GM18508 (cell line): ENCODE measurements around the gene CCZ1.
"Not testable (repeated sequence)": the region's sequence is repeated elsewhere in the genome, so short reads cannot be mapped to it uniquely, and the experiment has no call there.

ENCODE experiments used
- ATAC-seq: cut with Tn5 transposase; IDR thresholded peaks from one replicate; pipeline ENCODE4 v1.9.1; 2021; ENCODE audit warnings: moderate number of reproducible peaks; ENCODE audit not compliant: insufficient read depth, unreplicated experiment

The CCZ1 gene

DNA sequence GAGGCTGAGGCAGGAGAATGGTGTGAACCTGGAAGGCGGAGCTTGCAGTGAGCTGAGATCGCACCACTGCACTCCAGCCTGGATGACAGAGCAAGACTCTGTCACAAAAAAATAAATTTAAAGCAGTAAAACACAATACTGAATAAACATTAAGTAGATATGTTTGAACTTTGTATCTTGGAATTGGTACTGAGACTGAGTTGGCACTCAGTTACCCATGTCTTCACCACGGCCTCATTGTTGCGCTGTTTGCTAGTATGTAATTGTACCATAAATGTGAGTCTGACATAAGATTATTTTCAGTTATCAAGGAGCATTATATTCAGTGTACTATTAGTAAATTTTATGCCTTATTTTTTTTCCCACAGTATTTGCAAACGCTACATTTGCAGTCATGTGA, 6.2 kb downstream of the CCZ1 start:
- ATAC-seq: not testable (repeated sequence)

DNA sequence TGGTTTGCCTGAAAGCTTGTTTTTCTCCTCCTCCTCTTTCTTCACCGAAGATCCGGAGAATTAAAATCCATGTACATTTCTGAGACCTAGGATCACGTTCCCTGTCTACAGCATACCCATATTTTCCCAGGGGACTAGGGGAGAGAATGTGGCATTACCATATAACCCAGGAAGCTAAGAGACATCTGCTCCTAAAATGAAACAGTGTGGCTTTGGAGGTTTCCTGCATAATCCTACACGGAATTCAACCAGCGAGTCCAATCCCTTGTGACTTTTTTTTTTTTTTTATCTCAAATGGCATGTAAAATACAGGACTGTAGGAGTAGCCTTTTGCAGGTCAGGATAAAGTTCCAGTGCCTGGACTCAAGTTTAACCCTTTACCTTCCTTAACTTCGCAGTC, 10.3 kb downstream of the CCZ1 start:
- not testable (repeated sequence) for ATAC-seq

DNA sequence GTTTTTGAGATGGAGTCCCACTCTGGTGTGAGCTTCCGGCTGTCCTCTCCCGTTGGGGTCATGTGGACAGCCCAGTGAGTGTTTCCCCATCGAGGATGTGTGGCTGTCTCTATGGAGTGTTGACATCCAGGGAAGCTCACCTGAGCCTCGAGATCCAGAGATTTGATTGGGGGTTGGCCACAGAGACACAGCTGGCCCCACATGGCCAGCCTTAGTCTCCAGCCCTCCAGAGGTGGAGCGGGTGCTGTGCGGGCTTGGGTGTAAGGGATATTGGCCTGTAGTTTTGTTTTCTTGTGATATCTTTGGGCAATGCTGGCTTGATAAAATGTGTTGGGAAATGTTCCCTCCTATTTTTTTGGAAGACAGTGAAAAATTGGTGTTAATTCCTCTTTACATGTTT, 18.0 kb downstream of the CCZ1 start:
- not testable (repeated sequence) for ATAC-seq

DNA sequence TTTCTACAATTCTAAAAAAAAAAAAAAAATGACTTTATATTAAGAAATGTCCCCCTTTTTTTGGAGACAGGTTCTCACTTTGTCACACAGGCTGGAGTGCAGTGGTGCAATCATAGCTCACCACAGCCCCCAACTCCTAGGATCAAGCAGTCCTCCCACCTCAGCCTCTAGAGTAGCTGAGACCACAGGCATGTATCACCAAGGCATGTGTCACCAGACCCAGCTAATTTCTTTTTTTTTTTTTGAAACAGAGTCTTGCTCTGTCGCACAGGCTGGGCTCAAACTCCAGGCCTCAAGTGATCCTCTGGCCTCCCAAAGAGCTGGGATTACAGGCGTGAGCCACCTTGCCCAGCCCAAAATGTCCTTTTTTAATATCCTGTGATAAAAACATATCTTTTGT, 25.6 kb downstream of the CCZ1 start:
- not testable (repeated sequence) for ATAC-seq

DNA sequence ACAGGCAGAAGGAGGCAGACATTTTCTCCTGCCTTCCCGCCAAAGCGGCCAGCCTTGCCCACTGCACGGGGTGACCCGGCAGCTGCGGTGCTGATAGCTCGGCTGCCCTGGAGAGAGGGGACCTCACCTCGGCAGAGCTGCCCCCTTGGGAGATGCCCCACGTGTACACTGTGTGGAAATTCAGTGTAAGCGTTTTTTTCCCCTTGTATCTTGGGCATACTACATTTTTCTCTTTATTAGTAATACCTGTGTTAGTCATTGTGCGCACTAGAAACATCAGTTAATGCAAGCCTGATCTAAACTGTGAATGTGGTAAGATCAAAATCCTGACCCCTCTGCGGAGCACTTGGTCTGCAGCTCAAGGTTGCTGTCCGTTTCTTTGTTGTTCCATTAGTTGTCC, 26.1 kb downstream of the CCZ1 start:
- not testable (repeated sequence) for ATAC-seq

DNA sequence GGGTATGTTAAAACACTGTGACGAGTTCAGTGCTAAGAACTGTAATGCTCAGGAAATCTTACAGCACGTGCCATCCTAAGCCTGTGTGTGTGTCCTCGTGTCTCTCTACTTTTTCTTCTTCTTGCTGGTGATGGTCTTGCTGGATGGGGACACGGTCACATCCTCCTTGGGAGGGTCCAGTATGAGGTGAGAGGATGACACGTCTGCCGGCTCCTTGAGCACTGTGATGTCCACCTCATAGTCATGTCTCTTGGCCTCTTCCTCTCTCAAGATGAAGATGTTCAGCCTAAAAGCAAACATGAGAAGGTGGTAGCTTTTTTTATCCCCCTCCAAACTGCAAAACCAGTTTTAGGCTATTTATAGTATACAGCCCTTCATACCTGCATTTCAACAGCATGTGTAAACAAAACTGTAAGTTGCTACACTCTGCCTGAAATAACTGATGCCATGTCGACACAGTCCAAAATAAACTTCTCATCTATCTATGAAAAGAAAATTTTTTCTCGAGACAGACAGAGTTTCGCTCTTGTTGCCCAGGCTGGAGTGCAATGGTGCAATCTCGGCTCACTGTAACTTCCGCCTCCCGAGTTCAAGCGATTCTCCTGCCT, 27.8 kb downstream of the CCZ1 start:
- not testable (repeated sequence) for ATAC-seq

DNA sequence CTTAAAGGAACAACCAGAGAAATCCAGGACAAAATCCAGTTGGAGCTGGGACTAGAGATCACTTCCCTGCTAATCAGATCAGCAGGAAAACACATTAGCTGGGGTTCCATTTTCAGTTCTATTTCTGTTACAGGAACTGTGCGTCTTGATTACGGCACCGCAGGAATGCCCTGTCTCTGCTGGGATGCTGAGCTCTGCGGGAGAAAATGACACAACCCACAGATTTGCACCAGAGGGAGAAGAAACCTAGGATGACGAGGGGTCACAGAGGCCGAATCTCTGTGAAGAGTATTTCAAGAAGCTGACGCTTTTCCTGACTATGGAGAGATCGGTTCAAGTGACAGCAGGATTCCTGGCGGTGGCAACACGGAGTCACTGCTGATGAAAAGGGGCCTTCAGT, 31.8 kb downstream of the CCZ1 start:
- not testable (repeated sequence) for ATAC-seq

DNA sequence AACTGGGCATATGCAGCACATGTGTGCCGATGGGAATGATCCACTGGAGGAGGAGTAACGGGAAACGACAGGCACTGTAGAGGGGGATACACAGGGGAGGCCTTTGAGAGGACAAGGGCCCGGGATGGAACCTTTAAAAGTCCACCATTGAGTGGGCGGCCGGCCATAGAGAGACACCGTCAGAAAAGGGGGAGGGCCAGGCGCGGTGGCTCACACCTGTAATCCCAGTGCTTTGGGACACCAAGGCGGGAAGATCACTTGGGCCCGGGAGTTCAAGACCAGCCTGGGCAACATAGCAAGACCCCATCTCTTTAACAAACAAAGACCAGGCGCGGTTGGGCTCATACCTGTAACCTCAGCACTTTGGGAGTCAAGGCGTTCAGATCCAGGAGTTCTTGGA, 32.7 kb downstream of the CCZ1 start:
- ATAC-seq: not testable (repeated sequence)

DNA sequence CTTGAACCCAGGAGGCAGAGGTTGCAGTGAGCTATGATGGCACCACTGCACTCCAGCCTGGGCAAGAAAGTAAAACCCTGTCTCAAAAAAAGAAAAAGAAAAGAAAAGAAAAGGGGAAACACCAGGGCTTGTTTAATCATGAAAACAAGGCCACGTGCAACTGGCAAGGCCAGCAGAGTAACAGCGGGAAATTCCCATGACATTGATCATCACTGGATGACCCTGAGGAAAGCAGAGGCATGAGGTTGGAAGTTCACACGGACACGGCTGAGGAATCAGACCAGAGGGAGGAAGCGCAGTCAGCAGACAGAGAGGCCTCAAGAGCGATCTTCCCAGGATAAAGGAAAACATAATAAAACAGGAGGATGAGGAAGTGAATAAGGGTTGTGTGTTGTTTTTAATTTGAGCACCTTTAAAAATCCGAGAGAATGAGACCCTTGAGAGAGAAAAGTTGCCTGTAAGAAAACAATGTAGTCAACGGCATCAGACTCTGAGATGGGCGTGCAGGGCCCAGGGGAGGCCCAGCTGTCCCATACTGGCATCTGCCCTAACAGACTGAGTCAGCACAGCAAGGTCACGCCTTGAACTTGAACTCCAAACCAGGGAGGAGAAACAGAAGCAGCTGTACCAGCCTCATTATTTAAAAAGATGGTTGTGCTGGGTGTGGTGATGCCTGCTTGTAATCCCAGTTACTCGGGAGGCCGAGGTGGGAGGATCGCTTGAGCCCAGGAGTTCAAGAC, 33.5 kb downstream of the CCZ1 start:
- ATAC-seq: not testable (repeated sequence)

DNA sequence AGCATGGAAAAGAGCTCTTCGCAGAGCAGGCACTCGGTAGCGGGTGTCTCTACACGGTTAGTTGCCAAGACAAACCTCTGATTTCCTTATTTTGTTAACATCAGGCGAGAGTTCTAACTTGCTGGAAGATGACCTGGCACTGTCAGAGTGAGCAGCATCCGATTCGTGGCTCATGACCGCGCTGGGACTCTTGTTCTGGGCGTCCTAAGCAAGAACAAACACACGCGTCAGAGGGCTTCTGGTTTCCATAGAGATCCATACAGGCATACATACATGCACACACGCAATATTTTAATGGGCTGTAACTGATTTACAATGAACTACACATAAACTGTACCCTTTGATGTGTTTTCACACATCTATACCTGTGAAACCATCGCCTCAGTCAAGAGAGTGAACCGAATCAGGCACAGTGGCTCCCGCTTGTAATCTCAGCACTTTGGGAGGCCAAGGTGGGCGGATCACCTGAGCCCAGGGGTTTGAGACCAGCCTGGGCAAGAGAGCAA, 36.5 kb downstream of the CCZ1 start:
- not testable (repeated sequence) for ATAC-seq

DNA sequence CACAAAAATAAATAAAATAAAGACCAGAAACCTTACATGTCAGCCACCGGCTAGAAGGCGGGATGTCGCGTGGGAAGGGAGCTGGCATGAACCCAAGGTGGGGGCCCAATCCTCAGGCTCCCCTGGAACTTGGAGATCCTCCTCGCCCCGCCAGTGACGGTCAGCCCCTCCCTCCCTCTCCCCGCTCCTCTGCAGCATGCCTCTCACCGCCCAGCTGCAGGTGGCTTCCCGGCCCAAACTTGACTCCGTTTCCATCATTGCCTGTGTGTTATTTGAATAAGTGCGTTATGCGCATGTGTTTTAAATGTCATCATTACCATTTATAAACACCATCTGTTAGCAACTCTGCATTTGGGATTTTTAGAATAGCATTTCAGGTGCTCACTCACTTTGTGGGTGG, 64.7 kb downstream of the CCZ1 start:
- not testable (repeated sequence) for ATAC-seq

DNA sequence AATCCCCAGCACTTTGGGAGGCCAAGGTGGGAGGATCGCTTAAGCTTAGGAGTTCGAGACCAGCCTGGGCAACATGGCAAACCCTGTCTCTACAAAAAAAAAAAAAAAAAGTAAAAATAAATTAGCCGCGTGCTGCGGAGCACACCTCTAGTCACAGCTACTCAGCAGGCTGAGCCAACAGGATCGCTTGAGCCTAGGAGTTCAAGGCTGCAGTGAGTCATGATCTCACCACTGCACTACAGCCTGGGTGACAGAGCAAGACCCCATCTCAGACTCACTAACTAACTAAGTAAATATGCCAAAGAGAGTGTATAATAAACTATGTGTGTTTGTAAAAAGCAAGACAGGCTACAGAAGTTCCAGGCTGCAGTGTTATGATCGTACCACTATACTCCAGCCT, 65.3 kb downstream of the CCZ1 start:
- ATAC-seq: not testable (repeated sequence)

DNA sequence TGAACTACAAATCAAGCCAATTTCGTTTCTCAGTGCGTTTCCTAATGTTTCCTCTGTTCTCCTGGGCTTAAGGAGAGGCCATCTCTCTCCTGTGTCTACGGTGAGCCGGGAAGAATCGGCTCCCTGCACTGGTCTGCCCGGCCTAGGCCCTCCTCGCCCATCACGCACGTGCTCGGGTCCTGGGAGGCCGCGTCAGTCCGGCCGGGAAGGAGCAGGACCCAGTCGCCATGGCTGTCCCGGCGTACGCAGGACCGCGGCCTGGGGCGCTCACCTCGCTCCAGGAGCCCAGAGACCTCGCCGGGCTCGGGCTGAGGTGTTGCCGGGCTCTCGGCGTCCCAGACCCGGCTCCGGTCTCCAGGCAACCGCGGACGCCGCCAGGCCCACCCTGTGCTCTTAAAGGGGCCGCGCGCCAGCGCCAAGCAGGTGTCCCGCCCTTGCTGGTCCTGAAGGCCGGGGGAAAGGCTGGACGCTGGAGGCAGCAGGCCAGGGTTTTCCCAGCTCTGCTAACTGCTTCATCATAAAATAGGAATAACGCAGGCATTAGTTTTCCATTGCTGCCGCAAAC, 71.9 kb downstream of the CCZ1 start, which contains the start of gene RSPH10B:
Gene RSPH10B (minus strand): TSS at position 343 of the 565 bp plus-strand sequence. CDS start 3,573 bp downstream, outside the sequence.
- ATAC-seq: not testable (repeated sequence)

DNA sequence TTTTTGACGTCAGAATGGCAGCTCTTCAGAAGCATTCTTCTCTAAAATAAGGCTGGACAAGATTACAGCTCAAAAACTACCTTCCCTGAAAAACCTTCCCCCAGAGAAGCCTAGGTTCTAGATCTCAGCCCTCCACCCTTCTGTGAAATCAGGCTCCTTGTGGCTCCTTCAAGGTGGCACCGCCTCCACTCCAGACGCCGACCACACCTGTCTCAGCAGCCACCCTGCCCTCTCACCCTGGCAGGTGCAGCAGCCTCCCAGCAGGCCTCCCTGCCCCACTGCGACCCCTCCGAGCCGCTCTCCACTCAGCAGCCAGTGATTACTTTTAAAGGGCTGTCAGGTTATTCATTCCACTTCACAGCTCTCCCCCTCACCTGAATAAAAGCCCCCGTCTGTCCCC, 75.0 kb downstream of the CCZ1 start:
- not testable (repeated sequence) for ATAC-seq
